Measurements from ENCODE around the gene SLC6A17. TPM values are rescaled to one million over a fixed set of nuclear protein-coding genes. Genes with fewer than 3 reads are reported as not detected.

SLC6A17 gene
- total RNA-seq, 1 donor from 2014 or later = not detected

DNA sequence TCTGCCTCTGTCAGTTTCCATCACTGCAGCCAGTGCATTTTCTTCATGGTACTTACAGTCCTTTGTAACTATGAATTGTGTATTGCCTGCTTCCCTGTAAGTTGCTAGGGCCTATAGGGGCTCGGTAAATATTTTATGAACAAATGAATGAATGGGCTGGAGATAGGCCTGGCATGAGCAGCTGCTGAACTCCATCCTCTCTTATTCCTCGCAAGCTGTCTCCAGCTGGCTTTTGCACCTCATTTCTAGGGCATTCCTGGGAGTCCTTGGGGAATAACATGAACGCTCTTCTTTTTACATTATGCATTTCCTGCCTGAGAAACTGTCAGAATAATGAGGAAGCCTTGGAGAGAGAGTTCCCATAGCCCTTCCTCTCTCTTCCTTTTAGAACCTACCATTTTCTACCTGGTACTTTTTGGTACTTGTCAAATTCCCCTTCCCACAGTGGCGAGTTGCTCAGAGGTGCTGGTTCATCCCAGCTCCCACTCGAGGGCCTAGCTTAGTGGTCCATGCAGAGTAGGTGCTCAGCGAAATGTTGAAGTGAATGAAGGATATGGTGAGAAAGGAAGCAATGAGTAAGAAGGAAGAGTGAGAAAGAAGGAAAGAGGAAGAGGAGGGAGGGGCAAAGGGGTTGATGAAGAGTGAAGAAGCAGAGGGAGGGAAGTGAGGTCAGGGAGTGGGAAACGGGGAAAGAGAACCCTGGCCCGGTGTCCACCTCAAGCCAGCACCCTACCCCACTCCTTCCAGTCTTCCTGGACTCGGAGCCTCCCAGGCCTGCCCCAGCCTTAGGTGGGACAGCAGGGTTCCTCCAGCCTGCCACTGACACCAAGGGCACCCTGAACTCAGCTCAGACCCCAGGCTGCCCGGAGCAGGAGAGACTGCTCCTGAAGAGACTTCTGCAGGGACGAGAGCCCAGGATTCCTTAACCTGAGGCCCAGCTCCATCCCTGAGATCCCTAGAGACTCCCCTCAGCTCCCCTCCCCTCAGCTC lies 89.4 kb downstream of the SLC6A17 start:
- H3K36me3 ChIP-seq = no peaks in the 10 kb centered on the region
- TF ChIP-seq, protein P1, sequence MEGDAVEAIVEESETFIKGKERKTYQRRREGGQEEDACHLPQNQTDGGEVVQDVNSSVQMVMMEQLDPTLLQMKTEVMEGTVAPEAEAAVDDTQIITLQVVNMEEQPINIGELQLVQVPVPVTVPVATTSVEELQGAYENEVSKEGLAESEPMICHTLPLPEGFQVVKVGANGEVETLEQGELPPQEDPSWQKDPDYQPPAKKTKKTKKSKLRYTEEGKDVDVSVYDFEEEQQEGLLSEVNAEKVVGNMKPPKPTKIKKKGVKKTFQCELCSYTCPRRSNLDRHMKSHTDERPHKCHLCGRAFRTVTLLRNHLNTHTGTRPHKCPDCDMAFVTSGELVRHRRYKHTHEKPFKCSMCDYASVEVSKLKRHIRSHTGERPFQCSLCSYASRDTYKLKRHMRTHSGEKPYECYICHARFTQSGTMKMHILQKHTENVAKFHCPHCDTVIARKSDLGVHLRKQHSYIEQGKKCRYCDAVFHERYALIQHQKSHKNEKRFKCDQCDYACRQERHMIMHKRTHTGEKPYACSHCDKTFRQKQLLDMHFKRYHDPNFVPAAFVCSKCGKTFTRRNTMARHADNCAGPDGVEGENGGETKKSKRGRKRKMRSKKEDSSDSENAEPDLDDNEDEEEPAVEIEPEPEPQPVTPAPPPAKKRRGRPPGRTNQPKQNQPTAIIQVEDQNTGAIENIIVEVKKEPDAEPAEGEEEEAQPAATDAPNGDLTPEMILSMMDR (IDR thresholded peaks at IDR 0.05) = no peak
- peaks cover 10% of the 10 kb centered on the region for H3K4me1 ChIP-seq
- no peak overlapping the region for H3K4me3 ChIP-seq
- intact Hi-C loops (cut with DNase I) = no loop called here
- H3K27me3 ChIP-seq (ENCODE audit: low read depth) = no peaks in the 10 kb centered on the region
- no peaks in the 10 kb centered on the region for H3K9me3 ChIP-seq
- peak overlapping the region; percentile 4 for H3K27ac ChIP-seq
- DNase-seq (no peak), ATAC-seq (no peak)

DNA sequence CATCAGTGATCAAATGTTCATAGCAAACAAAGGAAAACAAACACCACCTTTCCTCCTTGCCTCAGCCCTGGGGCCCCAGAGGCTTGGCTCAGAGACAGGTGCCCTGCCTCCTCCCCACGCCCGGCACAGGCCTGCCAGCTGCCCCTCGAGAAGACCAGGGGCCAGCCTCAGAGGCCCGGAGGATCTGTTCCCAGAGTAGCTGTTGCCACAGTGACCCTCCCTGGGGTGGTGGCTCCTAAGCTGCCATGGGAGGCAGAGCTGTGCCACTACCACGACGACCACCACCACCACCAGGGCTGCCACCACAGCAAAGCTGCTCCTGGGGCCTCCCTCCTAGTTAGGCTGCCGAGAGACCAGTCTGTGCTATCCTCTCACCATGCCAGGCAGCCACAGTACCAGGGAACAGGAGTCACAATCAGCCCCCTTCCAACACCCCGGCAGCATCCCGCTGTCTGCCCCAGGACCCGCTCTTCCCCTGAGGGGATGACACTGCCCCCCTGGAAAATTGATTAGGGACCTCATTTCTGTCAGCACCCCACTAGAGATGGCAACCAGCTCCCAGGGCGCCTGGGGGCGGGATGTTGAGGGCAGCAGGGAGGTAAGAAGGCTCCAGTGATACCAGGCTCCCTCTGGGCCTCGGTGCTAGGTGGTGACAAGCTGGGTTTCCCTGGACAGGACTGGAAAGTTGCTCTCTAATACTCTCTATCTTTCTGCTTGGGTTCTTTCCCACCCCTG lies 90.3 kb downstream of the SLC6A17 start:
- H3K4me3 ChIP-seq = no peak overlapping the region
- TF ChIP-seq, protein P1 (IDR thresholded peaks at IDR 0.05) = no peak

DNA sequence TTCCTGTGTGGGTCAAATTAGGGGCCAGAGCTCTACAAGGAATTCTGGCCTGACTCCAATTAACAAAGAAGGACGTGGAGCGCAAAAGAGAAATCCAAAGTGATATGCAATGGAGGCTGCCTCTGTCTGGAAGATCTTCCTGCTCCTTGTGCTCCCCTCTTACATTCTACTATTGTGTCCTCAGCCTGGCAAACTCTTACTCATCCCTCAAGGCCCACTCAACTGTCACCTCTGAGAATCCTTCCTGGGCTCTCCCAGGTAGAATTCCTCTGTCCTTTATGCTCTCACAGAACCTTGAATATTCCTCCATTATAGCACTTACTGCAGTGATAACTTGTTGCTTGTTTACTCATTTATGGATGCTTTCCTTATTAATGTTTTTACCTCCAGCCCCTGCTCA lies 91.2 kb downstream of the SLC6A17 start:
- Histone ChIP-seq H3K36me3 (no peaks in the 10 kb centered on the region), H3K27ac (no peak overlapping the region), H3K4me1 (peaks cover 10% of the 10 kb centered on the region), H3K27me3 (ENCODE audit: low read depth) (no peaks in the 10 kb centered on the region), H3K9me3 (no peaks in the 10 kb centered on the region), H3K4me3 (no peak overlapping the region)
- intact Hi-C loops (cut with DNase I) = no loop called here
- no peak for DNase-seq
- ATAC-seq = no peak
- TF ChIP-seq, protein P1 (IDR thresholded peaks at IDR 0.05) = no peak

More for the DNA sequence above, 90.3 kb downstream of the SLC6A17 start:
- Histone ChIP-seq H3K36me3 (no peaks in the 10 kb centered on the region), H3K27ac (no peak overlapping the region), H3K27me3 (ENCODE audit: low read depth) (no peaks in the 10 kb centered on the region), H3K9me3 (no peaks in the 10 kb centered on the region), H3K4me1 (peaks cover 10% of the 10 kb centered on the region)
- DNase-seq (no peak), ATAC-seq (no peak)
- intact Hi-C loops (cut with DNase I) = no loop called here

DNA sequence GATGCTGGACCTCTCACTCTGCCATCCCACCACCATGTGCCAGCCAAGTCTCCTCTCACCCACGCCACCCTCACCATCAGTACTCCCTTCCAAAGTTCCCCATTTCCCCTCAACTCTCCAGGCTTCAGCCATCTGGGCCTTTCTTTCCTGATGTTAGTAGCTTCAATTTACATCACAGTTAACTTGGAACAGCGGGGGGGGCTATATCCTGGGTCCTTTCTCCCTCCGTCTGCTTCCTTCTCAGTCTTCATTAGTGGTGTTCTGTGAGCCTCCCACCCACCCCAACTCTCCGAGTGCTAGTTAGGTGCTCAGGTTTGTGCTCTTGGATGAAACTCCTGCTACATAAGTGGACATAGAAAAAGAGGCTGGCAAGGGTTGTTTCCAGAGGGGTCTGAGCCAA lies 91.8 kb downstream of the SLC6A17 start:
- DNase-seq (no peak), ATAC-seq (no peak)
- no peaks in the 10 kb centered on the region for H3K27me3 ChIP-seq (ENCODE audit: low read depth)
- H3K36me3 ChIP-seq = no peaks in the 10 kb centered on the region
- no peak overlapping the region for H3K4me3 ChIP-seq
- H3K27ac ChIP-seq = no peak overlapping the region
- H3K9me3 ChIP-seq = no peaks in the 10 kb centered on the region
- TF ChIP-seq, protein P1 (IDR thresholded peaks at IDR 0.05) = no peak
- intact Hi-C loops (cut with DNase I) = no loop called here
- H3K4me1 ChIP-seq = peaks cover 10% of the 10 kb centered on the region

DNA sequence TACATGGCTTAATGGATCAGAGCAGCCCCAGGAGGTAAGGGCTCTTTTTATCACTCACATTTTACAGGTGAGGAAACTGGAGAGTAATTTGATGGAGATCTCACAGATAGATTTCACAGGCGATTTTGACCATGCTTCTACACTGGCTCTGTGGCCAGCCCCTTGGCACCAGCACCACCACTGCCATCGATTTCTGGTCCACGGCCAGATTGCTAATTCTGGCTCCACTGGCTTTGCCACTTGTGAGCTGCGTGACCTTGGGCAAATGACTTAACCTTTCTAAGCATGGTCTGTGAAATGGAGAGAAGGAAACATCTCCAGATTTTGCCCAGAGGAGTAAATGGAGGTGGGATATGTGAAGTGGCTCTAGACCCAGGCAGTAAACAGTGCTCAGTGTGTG lies 92.4 kb downstream of the SLC6A17 start:
- Histone ChIP-seq H3K27ac (no peak overlapping the region), H3K27me3 (ENCODE audit: low read depth) (no peaks in the 10 kb centered on the region), H3K4me3 (no peak overlapping the region), H3K4me1 (peaks cover 10% of the 10 kb centered on the region), H3K9me3 (no peaks in the 10 kb centered on the region), H3K36me3 (no peaks in the 10 kb centered on the region)
- ATAC-seq = no peak
- intact Hi-C loops (cut with DNase I) = no loop called here
- TF ChIP-seq, protein P1 (IDR thresholded peaks at IDR 0.05) = no peak
- no peak for DNase-seq
